AG04449 (cell line): ENCODE results near the gene SGPP1.
"Not testable (repeated sequence)": the region's sequence is repeated elsewhere in the genome, so short reads cannot be mapped to it uniquely, and the experiment has no call there.

Source experiments
- CTCF ChIA-PET: fragments of 350-600 bp; formaldehyde crosslinking; extraction: SDS; loops from one replicate; lab custom pipeline; 2021; ENCODE audit warnings: antibody characterized with exemption; lab: Yijun Ruan, JAX
- POLR2A ChIA-PET: fragments of 400-600, 350-600 bp; formaldehyde crosslinking; extraction: SDS; loops from one replicate; lab custom pipeline; 2020; ENCODE audit warnings: antibody characterized with exemption, inconsistent platforms; lab: Yijun Ruan, JAX
- DNase-seq: peaks from one replicate; pipeline ENCODE4 v3.0.0-alpha.2; 2010; ENCODE audit warnings: low read depth, low spot score
- H3K4me3 ChIP-seq: 2 replicates; pipeline ENCODE4 v1.5.1; 2011; ENCODE audit warnings: low read depth, mild to moderate bottlenecking, control low read depth, low read length
- TF ChIP-seq, protein P1 (sequence below): IDR thresholded peaks from one replicate; pipeline ENCODE4 v1.5.1; 2011; ENCODE audit warnings: mild to moderate bottlenecking, moderate library complexity, low read length, control low read depth, inconsistent platforms; ENCODE audit not compliant: insufficient read depth; ENCODE audit errors: missing control alignments

Gene SGPP1

DNA sequence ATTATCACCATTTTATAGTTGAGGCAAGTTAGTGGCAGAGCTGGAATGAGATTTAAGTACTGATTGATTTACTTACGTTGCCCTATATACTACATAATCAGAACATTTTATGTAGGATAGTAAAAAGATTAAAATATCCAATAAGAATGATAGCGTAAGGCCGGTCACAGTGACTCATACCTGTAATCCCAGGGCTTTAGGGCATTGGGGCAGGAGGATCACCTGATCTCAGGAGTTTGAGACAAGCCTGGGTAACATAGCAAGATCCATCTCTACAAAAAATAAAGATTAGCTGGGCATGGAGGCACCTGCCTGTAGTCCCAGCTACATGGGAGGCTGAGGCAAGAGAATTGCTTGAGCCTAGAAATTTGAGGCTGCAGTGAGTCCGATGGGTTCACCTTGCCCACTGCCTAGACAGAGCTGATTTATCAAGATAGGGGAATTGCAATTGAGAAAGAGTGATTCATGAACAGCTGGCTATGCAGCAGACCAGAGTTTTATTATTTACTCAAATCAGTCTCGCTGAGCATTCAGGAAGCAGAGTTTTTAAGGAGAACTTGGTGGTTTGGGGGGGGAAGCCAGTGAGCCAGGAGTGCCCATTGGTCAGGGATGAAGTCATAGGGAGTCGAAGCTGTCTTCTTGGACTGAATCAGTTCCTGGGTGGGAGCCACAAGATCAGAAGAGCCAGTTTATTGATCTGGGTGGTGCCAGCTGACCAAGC is 24.7 kb upstream of the SGPP1 start:
- POLR2A ChIA-PET = no interaction called here
- no peak overlapping the region for H3K4me3 ChIP-seq
- CTCF ChIA-PET = interaction anchor here (1.0 to 1.5 kb wide), 2 partner anchors 16 to 18 kb away, joined by 4 to 6 read pairs; no protein-coding TSS in a partner anchor
- TF ChIP-seq, protein P1, sequence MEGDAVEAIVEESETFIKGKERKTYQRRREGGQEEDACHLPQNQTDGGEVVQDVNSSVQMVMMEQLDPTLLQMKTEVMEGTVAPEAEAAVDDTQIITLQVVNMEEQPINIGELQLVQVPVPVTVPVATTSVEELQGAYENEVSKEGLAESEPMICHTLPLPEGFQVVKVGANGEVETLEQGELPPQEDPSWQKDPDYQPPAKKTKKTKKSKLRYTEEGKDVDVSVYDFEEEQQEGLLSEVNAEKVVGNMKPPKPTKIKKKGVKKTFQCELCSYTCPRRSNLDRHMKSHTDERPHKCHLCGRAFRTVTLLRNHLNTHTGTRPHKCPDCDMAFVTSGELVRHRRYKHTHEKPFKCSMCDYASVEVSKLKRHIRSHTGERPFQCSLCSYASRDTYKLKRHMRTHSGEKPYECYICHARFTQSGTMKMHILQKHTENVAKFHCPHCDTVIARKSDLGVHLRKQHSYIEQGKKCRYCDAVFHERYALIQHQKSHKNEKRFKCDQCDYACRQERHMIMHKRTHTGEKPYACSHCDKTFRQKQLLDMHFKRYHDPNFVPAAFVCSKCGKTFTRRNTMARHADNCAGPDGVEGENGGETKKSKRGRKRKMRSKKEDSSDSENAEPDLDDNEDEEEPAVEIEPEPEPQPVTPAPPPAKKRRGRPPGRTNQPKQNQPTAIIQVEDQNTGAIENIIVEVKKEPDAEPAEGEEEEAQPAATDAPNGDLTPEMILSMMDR = no peak
- no peak for DNase-seq

DNA sequence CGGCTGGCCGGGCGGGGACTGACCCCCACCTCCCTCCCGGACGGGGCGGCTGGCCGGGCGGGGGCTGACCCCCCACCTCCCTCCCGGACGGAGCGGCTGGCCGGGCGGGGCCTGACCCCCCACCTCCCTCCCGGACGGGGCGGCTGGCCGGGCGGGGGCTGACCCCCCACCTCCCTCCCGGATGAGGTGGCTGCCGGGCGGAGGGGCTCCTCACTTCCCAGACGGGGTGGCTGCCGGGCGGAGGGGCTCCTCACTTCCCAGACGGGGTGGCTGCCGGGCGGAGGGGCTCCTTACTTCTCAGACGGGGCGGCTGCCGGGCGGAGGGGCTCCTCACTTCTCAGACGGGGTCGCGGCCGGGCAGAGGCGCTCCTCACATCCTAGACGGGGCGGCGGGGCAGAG is 23.2 kb upstream of the SGPP1 start:
- POLR2A ChIA-PET, H3K4me3 ChIP-seq, CTCF ChIA-PET, DNase-seq: not testable (repeated sequence)

DNA sequence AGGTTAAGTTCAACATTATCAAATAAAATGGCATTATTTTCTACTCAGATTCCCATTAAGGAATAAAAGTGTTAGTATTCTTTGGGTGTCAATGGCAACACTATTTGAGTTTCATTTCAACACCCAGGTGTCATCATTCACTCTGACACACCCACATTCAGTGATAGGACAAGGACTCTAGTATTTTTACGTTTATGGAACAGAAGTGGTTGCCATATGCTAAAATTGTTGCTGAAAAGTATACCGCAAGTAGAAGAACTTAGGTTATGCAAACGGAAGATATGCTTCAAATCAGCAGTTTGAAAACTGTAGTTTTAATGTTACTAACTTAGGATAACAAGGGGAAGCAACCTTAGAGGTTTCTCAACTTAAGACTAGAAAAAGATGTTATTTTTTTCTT is 20.0 kb upstream of the SGPP1 start:
- no peak for DNase-seq
- POLR2A ChIA-PET = no interaction called here
- CTCF ChIA-PET = interaction anchor here (0.8 kb wide), 1 partner anchor 9 kb away, joined by 3 read pairs; no protein-coding TSS in a partner anchor
- TF ChIP-seq, protein P1 = no peak
- no peak overlapping the region for H3K4me3 ChIP-seq

DNA sequence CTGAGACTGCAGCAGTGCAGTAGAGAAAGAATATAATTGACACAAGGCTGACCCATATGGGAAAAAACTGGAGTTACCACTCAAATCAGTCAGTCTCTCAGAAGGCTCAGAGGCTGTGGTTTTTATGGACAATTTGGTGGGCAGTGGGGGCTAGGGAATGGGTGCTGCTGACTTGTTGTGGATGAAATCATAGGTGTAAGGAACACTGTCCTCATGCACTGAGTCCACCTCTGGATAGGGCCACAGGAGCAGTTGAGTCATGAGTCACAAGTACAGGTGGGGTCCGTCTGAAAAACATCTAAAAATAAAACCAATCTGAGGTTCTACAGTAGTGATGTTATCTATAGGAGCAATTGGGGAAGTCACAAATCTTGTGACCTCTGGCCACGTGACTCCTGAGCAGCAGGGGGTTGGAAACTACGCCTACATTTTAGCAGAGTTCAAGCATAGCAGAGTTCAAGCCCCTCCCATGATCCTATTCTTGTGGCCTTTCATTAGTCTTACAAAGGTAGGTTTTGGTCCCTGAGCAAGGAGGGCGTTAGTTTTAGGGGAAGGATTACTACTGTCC is 18.1 kb upstream of the SGPP1 start:
- DNase-seq = no peak
- TF ChIP-seq, protein P1 = no peak
- CTCF ChIA-PET = no interaction called here
- no peak overlapping the region for H3K4me3 ChIP-seq
- POLR2A ChIA-PET = no interaction called here

DNA sequence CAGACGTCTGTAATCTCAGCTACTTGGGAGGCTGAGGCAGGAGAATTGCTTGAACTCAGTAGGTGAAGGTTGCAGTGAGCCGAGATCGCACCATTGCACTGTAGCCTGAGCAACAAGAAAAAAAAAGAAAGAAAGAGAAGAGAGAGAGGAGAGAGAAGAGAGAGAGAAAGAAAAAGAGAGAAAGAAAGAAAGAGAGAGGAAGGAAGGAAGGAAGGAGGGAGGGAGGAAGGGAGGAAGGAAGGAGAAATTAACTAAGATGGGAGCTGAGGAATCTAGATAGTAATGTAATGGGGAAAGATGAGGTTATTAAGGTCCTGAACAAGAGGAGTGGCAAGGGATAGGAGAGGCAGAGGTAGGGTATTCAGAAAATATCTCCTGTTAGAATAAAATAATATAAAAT is 17.4 kb upstream of the SGPP1 start:
- H3K4me3 ChIP-seq = no peak overlapping the region
- DNase-seq = no peak
- ChIA-PET CTCF (no interaction called here), POLR2A (no interaction called here)
- TF ChIP-seq, protein P1 = no peak

DNA sequence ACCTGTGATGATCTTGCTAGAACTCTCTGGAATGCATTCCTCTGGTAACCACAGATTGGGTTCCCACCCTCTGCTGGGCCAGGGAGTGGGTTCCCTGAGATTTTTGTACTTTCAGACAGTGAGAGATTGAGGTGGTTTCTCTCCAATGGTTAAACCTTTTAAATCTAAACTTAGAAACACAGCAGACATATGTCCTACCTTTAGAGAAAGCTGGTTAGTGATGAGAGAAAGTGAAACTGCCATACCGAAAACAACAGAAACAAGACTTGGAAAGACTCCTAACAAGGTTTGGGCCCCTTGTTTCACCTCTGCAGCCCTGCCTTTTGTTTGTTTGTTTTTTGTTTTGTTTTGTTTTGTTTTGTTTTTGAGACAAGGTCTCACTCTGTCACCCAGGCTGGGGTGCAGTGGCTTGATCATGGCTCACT is 9.7 kb upstream of the SGPP1 start:
- DNase-seq = no peak
- ChIA-PET CTCF (no interaction called here), POLR2A (no interaction called here)
- no peak overlapping the region for H3K4me3 ChIP-seq
- TF ChIP-seq, protein P1 = no peak
